ENCODE results near the gene NUP88. TPM values are rescaled to one million over a fixed set of nuclear protein-coding genes. Genes with fewer than 3 reads are reported as not detected.

The NUP88 gene
- total RNA-seq, 1 donor from 2014 or later = 40.4 TPM

GRCh38 chr17:5354886-5355415 lies 64.5 kb downstream of the NUP88 start:
- no peak overlapping the region for H3K4me3 ChIP-seq
- no peak for ATAC-seq
- no peak overlapping the region for H3K27ac ChIP-seq

GRCh38 chr17:5354310-5354709 lies 65.2 kb downstream of the NUP88 start:
- Histone ChIP-seq H3K27me3 (no peaks in the 10 kb centered on the region), H3K27ac (no peak overlapping the region), H3K4me1 (no peaks in the 10 kb centered on the region), H3K9me3 (no peaks in the 10 kb centered on the region), H3K36me3 (peaks cover 89% of the 10 kb centered on the region), H3K4me3 (no peak overlapping the region)
- DNase-seq (no peak), ATAC-seq (no peak)
- intact Hi-C loops (cut with DNase I) = no loop called here
- TF ChIP-seq CTCF (IDR thresholded peaks at IDR 0.05) = no peak

More at GRCh38 chr17:5354886-5355415, 64.5 kb downstream of the NUP88 start:
- no peak for TF ChIP-seq CTCF (IDR thresholded peaks at IDR 0.05)
- intact Hi-C loops (cut with DNase I) = no loop called here
- Histone ChIP-seq H3K9me3 (no peaks in the 10 kb centered on the region), H3K27me3 (no peaks in the 10 kb centered on the region), H3K4me1 (no peaks in the 10 kb centered on the region), H3K36me3 (peaks cover 87% of the 10 kb centered on the region)
- DNase-seq = no peak

GRCh38 chr17:5352681-5353289 lies 66.7 kb downstream of the NUP88 start:
- peaks cover 92% of the 10 kb centered on the region for H3K36me3 ChIP-seq
- intact Hi-C loops (cut with DNase I) = no loop called here

GRCh38 chr17:5344914-5345313 lies 74.5 kb downstream of the NUP88 start:
- no peak overlapping the region for H3K4me3 ChIP-seq
- intact Hi-C loops (cut with DNase I) = no loop called here
- TF ChIP-seq CTCF (IDR thresholded peaks at IDR 0.05) = no peak
- H3K27me3 ChIP-seq = no peaks in the 10 kb centered on the region
- no peaks in the 10 kb centered on the region for H3K4me1 ChIP-seq
- no peaks in the 10 kb centered on the region for H3K9me3 ChIP-seq
- no peak for DNase-seq
- no peak overlapping the region for H3K27ac ChIP-seq
- no peak for ATAC-seq
- peaks cover 47% of the 10 kb centered on the region for H3K36me3 ChIP-seq

More at GRCh38 chr17:5352681-5353289, 66.7 kb downstream of the NUP88 start:
- H3K4me3 ChIP-seq = no peak overlapping the region
- no peaks in the 10 kb centered on the region for H3K9me3 ChIP-seq
- no peaks in the 10 kb centered on the region for H3K27me3 ChIP-seq
- TF ChIP-seq CTCF (IDR thresholded peaks at IDR 0.05) = no peak
- no peak for DNase-seq
- H3K27ac ChIP-seq = no peak overlapping the region
- no peak for ATAC-seq
- no peaks in the 10 kb centered on the region for H3K4me1 ChIP-seq

Other genes starting within 250 kb of the NUP88 start
- gene ZNF594, start 227.8 kb downstream of the NUP88 start, total RNA-seq = 7.1 TPM
- 24.8 TPM for gene SCIMP, start 184.8 kb downstream of the NUP88 start, total RNA-seq
- gene RABEP1, start 137.4 kb downstream of the NUP88 start, total RNA-seq = 43.9 TPM
- 32.9 TPM for gene RPAIN, start 520 bp upstream of the NUP88 start, total RNA-seq
- gene C1QBP, start 19.5 kb upstream of the NUP88 start, total RNA-seq = 73.7 TPM
- gene DHX33, start 49.3 kb upstream of the NUP88 start, total RNA-seq = 10.4 TPM
- 64.0 TPM for gene DERL2, start 66.5 kb upstream of the NUP88 start, total RNA-seq
- gene MIS12, start 66.9 kb upstream of the NUP88 start, total RNA-seq = 17.0 TPM
- gene NLRP1, start 164.8 kb upstream of the NUP88 start, total RNA-seq = 33.2 TPM

All from upper lobe of right lung (tissue), 1 donor.